PFSK-1 (cell line): ENCODE measurements around the gene KAT8.

Experiments used
- POLR2AphosphoS5 ChIP-seq: IDR thresholded peaks from 2 replicates; pipeline ENCODE4 v1.6.1; 2012; ENCODE audit warnings: low read depth, mild to moderate bottlenecking, control low read depth, low read length, moderate library complexity
- SIN3A ChIP-seq: IDR thresholded peaks from 2 replicates; pipeline ENCODE4 v1.6.1; 2012; ENCODE audit warnings: mild to moderate bottlenecking, low read length, moderate library complexity, borderline replicate concordance; ENCODE audit not compliant: insufficient read depth
- TAF1 ChIP-seq: IDR thresholded peaks from 2 replicates; pipeline ENCODE4 v1.6.1; 2012; ENCODE audit warnings: low read length, control low read depth, borderline replicate concordance; ENCODE audit not compliant: insufficient read depth

DNA sequence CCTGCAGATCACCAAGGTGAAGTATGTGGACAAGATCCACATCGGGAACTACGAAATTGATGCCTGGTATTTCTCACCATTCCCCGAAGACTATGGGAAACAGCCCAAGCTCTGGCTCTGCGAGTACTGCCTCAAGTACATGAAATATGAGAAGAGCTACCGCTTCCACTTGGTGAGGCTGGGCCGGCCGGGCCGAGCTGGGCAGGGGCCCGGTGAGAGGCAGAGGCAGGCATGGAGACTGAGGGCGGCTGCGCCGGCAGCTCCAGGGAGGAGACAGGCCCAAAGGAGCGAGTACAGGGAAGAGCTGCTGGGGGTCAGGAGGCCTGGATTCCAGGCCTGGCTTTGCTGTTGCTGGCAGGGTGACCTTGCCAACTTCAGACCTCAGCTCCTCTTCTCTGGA, 9.7 kb downstream of the KAT8 start:
- TF ChIP-seq POLR2AphosphoS5 (no peak), SIN3A (no peak), TAF1 (no peak)
